ENCODE data around the gene RNF150.

RNF150 gene

DNA sequence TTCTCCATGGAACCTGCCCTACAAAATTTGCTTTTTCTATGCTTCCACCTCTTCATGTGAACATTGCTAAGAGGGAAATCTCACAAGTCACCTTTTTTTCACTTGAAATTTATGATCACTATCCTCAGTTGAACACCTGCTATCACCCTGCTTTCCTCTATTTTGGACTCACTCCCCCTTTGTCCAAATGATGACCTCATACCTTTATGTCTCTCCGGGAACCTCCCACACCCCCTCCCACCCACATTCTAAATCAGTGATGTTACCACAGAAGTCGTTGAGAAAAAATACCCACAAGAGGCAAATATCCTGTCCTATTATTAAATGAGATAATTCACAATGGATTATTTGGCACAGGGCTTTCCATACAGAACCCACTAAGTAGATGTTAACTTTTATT, 156.5 kb downstream of the RNF150 start:
- no peak for DNase-seq (ENCODE audit: low spot score)

DNA sequence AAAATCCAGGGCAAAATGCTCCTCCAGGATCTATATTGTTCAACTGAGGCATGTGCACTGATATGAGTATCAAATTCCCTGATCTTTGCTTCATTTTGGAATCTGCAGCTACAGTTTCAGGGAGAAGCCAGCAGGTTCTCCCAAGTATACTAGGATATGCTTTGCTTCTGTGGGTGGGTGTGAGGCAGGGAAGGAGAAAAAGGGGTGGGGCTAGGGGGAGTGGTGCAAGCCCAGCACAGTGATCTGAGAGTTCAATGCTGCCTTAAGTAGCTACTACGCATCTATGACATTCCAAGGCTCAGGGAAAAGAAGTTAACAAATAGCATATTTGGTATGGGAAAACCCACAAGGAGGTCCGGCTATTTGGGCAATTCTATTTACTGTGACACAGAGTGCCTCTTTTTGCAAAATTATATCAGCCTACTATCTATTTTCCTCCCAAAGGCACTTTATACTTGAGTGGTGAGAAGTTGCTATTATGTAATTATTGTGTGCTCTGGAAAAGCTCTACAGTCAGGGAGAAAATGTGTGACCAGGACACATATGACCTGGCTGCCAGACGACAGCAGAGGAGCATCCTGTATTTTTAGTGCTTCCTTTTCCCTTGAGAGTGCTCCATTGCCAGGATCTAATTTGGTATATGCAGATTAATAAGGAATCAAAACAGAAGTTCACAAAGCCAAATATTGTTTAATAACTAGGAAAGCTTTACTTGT, 162.0 kb downstream of the RNF150 start:
- DNase-seq (ENCODE audit: low spot score) = no peak

DNA sequence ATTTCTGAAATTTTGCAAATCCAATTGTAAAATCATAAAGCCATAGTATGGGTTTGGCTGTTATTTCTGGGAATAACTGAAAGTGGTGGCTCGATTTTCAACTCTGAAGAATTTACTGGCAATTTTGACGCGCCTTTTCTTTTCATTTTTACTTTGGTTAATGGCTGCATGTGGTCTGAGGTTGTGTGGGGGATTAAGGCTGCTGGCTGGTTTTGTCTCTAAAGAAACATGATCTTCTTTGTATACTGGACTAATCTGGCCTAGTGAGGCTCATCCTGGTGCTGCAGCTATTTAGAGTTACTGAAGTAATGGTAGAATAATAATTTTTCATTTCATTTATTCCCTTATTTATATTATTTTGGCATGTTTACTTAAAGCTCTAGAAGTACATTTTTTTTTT, 164.0 kb downstream of the RNF150 start:
- DNase-seq (ENCODE audit: low spot score) = no peak

DNA sequence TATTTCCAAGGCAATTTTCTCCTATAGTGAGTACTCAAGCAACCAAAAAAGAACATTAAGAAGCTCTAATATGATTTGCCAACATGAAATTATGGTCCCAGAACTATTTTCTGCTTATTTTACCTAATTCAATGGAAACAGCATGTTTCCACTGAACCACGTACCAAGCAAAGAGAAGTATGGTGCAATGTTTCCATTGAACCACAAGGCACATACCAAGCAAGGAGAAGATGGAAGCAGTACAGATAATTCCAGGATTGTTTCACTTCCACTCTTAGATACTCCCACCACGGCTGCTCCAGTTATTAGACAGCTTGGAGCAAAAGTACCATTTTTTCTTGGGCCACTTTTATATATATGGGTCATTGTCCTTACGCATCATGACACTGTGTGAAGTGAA, 164.9 kb downstream of the RNF150 start:
- no peak for DNase-seq (ENCODE audit: low spot score)

DNA sequence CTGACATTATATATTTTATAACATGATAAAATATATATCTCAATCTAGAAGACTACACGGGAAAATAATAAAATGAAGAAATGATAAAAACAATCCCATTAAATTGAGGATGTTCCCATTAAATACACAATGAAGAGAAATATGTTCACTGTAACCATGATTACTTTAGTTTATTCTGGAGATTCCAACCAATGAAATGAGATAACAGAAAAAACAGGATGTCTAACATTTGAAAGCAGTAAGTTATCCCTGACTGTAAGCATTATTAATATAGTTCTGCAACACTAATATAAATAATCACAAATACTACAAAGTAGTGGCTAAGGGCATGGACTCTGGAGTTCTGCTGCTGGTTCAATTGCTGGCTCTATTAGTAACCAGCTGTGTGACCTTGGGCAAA, 169.4 kb downstream of the RNF150 start:
- no peak for DNase-seq (ENCODE audit: low spot score)

DNA sequence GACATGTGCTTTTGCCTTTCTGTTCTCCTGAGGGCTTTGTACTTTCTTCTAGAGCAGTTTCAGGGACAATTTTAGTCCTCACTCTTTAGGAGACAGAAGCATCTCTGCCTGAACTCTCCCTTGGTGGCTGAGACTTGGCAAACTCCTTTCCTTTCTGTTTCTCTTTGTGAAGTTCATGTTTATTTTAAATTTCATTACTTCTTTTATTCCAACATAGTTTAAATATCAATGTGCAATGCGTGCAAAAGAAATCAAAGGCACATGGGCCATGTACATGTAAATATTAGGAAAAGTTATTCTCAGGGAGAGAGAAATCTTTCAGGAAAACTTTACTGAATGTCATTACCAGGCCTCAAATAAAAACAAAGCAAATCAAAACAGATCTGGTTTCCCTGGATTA, 177.6 kb downstream of the RNF150 start:
- DNase-seq (ENCODE audit: low spot score) = no peak

DNA sequence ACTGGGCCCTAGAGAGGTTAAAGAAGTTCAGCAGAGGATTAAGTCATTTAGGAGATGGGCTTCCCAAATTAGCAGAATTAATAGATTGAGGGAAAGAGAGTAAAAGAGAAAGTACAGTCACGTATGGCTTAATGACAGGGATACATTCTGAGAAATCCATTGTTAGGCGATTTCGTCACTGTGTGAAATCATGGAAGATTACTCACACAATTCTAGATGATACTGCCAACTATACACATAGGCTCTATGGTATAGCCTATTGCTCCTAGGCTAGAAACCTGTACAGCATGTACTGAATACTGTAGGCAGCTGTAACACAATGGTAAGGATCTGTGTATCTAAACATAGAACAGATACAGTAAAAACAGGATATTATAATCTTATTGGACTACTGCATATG, 180.6 kb downstream of the RNF150 start:
- no peak for DNase-seq (ENCODE audit: low spot score)

DNA sequence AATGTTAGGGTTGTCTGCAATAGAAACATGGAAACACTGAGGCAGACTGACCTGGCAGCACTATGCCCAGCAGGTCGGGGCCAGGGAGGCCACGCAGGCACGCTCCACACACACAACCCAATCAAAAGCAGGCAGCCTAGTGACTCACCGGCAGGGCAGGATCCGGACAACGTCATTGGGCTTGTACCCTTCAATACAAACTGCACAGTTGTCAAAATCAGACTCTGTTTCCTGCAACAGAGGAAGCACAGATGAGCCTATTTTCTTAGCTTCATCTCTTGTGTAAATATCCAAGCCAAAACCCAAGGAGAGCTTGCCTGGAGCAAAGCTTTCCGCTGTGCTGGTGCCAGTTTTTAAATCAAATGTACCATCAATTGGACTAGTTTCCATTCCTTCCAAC, 185.8 kb downstream of the RNF150 start:
- DNase-seq (ENCODE audit: low spot score) = no peak

DNA sequence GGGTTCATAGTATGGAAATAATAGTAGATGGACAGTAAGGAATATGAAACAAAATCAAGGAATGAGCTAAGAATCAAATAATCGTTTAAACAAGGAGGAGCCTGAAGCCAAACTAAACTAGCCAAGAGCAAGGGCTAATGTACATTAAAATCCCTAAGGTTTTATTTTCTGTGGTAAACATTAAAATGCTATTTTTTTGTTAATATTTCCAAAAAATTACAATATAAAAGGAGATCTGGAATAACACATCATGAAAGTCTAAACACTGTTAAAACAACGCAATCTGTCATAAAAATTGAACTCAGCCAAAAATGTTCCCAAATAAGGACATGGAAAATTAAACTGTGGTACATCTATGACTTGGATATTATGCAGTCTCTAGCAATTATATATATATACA, 188.2 kb downstream of the RNF150 start:
- no peak for DNase-seq (ENCODE audit: low spot score)

DNA sequence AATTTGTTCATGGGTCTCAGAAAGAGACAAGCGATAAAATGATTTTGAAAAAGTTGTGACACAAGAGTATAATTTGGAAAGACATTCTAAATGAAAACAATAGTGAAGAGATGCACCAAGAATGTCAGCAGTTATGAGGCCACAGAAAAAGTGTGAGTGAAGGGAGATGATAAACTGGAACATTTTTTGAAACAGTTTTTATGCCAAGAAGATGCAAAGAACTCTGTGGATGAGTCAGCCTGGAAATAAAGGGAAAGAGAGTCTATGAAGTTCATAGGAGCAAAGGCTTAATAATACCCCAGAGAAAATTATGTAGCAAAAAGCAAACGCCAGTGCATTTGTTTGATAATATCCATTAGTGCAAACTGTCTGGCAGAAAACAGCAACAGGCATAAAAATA, 188.7 kb downstream of the RNF150 start:
- no peak for DNase-seq (ENCODE audit: low spot score)

DNA sequence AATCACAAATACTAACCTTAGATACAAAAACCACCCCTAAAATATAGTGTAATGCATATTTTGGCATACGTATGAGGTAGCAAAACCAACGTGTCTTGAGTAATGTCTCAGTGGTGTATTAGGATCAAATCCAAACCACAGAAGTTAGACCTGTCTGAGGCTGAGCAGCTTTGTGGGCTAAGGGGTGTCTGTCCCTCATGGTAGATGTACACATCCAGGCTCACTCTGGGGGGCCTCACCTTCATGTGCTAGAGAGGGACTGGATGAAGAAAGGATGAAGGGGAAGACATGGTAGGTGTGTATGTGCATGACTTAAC, 189.1 kb downstream of the RNF150 start:
- DNase-seq (ENCODE audit: low spot score) = no peak

DNA sequence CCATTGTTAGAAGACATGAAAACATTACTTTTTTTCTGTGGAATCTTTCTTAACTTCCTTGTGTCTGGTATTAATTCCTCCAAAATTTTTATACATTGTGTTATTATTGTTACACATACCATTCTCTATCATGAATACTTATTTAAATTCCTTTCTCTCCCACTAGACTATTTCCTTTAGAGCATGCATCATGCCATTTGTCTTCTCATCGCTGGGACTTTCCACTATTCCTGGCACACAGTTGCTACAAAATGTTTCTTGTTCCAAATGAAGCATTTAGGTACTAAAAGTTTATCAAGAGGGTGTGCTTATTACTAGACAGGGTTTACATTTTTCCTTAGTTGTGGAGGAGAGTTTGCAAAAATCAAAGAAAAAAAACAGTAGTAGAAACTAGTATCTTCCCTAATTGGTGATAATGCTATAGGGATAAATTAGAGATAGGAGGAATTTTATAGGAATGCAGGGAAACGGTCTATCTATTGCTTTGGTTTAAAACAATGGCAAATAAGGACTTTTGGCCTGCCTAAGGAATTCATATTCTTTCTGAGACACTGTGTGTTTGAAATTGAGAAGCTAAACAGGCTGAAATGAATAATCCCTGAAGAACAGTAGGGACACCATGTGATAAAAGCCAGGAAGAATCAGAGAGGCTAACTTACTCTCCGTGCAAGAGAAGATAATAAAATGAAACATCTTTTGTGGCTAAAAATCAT, 189.6 kb downstream of the RNF150 start:
- no peak for DNase-seq (ENCODE audit: low spot score)

DNA sequence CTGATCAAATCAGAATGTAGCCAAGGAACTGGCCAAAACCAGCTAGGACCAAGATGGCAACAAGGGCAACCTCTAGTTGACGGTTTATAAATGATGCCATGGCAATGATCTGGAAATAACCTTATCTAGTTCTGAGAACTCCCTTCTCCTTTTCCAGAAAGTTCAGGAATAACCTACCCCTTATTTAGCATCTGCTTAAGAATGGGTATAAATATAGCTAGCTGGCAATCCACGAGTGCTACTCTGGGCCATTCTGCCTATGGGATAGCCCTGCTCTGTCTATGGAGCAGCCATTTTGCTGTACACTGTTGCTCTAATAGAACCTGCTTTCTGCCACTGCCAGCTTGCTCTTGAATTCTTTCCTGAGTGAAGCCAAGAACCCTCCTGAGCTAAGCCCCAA, 192.7 kb downstream of the RNF150 start:
- no peak for DNase-seq (ENCODE audit: low spot score)

DNA sequence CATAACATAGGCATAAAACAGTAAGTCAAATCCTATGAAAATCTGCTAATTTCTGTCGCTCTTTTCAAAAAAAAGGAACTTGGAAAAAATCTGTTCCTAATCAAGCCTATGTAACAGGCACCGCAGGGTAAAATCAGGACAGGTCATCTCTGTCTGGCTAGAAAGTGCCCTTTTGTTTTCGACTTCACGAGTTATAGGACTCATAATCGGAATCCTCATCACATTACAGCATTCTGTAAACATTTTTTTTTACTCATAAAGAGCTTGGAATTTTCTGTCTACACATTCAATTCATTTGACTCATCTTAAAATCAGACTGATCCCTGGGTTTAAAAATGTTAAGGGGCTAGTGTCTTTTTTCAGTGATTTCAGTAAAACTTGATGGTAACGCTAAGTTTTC, 195.4 kb downstream of the RNF150 start:
- DNase-seq (ENCODE audit: low spot score) = no peak

DNA sequence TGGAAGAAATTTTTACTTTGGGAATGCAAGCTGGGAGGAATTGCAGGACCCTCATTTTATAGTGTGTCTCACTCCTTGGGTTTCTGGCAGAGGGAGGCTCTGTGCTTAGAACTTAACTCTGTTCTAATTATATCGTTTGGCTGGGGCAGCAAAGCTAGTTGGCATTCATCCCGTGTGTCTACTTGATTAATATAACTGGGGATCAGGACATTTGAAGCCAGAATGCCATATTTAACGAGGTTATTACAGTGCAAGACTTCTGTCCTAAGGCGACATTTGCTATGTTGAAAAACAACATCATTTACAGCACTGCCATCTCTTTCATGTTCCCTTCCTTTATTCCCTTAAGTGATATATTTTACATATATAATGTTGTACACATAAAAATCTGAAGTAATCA, 198.0 kb downstream of the RNF150 start:
- DNase-seq (ENCODE audit: low spot score) = no peak

DNA sequence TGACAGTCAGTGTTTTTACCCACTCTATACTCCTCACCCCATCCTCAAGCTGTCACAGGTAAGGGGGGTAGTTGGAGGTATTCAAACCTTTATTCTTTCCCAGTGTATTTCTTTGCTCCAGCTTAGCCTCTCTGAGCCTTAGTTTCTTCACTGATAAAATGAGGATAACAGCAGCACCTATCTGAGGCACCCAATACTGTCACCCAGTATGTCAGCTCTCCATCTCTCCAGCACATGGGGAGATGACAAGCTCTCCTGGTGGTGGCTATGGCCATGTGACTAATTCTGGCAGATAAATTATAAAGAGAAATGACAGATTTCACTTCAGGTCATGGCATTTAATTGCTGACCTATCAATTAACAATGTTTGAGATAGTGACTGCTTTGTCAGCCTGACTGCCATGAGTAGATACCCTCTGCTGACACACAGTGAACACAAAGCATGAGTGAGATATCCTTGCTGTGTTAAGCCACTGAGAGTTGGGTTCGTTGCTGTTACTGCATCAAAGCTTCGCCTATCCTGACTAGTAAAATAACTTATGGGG, 200.7 kb downstream of the RNF150 start:
- no peak for DNase-seq (ENCODE audit: low spot score)

DNA sequence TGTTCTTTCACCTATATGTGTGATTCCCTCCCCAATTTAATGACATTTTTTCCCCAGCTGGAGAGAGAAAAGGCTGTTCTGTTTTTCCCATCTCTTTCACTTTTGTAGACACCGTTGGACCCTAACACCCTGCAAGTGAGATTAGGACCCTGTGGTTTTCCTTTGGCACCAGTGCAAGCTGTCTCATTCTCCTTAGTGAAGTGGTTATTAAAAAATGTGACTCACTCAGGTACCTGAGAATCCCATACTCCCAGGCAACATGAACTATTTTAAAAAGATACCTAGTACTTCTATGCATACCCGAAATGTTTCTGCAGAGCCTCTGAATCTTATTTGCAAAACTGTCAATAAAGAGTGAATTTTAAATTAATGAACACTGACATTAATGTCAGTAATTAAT, 201.4 kb downstream of the RNF150 start:
- no peak for DNase-seq (ENCODE audit: low spot score)

DNA sequence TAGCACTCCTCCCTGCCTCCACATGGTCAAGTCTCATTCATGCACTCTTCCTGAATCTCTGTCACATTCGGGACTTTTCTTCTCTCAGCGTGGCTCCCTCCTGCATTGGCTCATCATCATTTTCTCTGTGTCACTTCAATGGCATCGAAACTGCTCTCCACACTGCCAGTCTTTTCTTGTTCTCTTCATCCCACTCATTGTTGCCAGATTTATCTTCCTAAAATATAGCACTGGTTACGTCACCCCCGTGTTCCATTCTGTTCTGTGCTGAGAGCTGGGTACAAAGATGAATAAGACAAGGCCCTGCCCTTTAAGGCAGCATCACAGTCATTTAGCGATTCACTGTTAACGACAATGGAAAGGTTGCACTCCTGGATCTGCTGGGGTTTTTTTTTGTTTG, 202.7 kb downstream of the RNF150 start:
- no peak for DNase-seq (ENCODE audit: low spot score)

DNA sequence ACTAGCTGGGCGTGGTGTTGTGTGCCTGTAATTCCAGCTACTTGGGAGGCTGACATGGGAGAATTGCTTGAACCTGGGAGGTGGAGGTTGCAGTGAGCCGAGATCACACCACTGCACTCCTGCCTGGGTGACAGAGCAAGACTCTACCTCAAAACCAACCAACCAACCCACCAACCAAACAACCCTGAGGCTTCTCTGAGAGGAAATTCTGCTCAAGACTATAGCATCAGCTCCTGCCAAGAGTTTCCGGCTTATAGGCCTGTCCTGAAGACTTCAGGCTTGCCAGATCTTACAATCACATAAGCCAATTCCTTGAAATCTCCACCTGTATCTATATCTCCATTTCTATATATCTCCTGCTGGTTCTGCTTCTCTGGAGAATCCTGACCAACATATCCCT, 203.3 kb downstream of the RNF150 start:
- no peak for DNase-seq (ENCODE audit: low spot score)

DNA sequence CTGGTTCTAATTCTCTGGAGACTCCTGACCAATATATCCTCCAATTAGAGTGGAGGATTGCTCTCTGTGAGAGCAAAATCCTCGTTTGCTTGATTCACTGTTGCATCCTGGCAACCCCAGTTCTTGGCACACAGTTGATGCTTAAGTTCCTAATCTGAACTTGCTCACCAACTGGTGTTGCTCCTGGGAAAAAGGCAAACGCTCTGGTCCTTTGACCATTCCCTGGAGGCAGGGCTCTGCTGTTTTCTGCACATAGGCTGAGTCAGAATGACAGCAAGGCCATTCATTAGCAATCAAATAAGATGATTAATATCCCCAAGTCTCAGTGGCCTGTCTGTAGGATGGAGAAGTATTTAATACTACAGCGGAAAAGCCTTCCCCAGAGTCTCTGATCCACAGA, 204.4 kb downstream of the RNF150 start:
- no peak for DNase-seq (ENCODE audit: low spot score)

DNA sequence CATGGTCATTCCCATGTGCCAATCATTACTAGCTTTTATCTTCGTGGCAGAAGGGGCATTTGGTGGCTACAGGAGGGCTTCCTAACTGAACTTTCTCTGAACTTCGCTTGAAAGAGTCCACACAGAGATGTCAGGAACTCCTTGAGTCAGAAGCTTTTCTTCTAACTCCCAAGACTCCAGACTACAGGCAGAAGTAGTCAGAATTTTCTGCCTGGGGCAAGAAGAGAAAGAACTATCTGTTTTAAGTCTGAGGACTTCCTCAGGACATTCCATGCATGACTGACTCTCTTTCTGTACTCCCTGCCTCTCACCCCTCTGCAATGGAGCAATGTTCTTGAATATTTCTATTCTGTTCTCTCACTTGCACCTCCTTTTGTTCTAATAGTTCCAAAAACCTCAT, 206.6 kb downstream of the RNF150 start:
- no peak for DNase-seq (ENCODE audit: low spot score)

DNA sequence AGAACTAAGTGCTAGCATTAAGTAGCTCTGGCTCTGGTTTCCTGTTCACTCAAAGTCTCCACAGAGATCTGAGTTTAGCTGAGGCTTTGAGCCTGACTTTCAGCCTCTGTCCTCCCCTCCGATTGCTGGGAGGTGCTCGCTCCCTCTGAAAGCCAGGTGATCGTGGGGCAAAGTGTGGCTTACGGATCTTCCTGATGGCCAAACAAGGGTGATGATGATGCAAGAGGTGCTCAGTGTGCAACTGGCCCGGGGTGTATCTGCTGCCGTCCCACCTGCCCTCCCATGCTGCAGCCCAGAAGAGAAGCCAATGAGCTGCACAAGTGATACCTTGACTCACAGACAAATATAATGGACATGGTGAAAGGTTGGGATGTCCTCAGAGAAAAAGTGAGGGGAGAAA, 207.9 kb downstream of the RNF150 start:
- DNase-seq (ENCODE audit: low spot score) = no peak

DNA sequence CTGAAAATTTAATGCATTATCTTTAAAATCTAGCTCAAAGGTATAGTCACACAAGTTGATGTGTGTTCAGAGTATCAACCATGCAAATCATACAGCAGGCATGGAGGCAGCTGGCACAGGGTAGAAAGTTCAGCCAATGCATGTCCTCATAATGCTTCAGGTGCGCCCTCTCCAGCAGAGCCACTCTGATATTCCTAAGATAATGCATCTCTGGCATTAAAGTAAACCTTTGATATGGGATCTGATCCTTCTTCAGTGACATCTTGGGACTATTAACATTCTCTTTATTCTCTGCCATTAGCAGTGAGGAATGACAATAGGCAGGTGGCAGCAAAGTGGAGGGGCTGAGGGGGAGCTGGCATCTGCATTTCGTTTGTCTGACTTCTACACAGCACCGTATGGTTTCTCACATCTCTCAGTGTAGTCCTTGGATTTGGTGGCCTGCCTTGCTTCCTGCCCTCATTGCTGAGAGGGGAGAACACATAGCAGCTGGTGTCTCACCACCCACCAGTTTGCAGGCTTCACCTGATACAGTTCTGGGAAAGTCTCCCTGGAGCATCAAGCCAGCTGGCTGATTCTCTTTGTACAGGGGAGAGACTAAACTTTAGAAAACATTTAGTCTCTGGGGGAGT, 208.4 kb downstream of the RNF150 start:
- no peak for DNase-seq (ENCODE audit: low spot score)
